ENCODE measurements around the gene DMRT1.
"Not testable (repeated sequence)": the region's sequence is repeated elsewhere in the genome, so short reads cannot be mapped to it uniquely, and the experiment has no call there.

Gene DMRT1

DNA sequence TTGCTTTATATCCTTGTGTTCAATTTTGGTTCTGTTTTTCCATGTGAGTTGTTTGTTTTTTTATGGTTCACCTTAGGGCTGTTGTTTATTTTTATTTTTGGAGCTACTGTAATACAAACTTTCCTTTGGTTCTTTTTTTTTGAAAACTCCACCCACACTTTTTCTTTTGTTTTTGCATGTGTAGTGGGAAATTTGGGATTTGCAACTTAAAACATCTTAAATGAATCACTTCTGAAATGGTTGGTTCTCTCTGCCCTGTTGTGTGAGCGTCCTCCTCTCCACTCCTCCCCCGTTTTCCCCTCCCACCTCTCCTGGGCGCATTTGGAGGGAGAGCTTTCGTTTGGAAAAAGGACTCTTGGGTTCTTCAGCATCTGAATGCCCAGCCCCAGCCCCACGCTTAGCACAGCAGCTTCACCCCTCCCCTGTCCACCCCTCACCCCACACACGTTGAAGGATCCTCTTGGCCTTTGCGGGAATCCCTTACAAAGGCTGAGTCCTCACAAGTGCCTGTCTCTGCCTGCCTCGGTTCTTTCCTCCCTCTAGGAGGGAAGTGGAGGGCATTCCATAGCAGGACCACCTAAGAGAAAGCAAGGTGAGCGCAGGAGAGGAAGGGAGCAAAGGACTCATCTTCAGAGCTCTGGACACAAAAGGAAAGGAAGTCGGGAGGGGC, 67.2 kb downstream of the DMRT1 start:
- DNase-seq (ENCODE audit: low spot score) = no peak
- TF ChIP-seq, protein P1, sequence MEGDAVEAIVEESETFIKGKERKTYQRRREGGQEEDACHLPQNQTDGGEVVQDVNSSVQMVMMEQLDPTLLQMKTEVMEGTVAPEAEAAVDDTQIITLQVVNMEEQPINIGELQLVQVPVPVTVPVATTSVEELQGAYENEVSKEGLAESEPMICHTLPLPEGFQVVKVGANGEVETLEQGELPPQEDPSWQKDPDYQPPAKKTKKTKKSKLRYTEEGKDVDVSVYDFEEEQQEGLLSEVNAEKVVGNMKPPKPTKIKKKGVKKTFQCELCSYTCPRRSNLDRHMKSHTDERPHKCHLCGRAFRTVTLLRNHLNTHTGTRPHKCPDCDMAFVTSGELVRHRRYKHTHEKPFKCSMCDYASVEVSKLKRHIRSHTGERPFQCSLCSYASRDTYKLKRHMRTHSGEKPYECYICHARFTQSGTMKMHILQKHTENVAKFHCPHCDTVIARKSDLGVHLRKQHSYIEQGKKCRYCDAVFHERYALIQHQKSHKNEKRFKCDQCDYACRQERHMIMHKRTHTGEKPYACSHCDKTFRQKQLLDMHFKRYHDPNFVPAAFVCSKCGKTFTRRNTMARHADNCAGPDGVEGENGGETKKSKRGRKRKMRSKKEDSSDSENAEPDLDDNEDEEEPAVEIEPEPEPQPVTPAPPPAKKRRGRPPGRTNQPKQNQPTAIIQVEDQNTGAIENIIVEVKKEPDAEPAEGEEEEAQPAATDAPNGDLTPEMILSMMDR (IDR thresholded peaks at IDR 0.05; ENCODE audit: extremely low read depth, missing control alignments) = no peak

DNA sequence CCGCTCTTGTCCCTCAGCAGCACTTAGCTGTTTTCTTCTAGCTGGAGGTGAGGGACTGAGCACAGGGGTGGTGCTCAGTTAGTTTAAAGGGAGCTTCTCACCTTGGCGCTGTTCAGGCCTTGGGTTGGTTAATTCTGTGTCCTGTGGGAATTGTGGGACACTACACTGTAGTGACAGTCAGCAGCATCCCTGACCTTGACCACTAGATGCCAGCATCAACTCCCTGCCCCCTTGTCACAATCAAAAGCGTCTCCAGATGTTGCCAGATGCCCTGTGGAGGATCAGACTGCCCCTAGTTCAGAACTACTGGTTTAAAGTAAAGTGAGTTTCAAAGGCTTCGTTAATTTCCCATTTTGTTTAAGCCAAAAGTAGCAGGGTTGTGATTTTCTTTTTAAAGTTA, 69.5 kb downstream of the DMRT1 start:
- no peak for DNase-seq (ENCODE audit: low spot score)
- TF ChIP-seq, protein P1 (IDR thresholded peaks at IDR 0.05; ENCODE audit: extremely low read depth, missing control alignments) = no peak

DNA sequence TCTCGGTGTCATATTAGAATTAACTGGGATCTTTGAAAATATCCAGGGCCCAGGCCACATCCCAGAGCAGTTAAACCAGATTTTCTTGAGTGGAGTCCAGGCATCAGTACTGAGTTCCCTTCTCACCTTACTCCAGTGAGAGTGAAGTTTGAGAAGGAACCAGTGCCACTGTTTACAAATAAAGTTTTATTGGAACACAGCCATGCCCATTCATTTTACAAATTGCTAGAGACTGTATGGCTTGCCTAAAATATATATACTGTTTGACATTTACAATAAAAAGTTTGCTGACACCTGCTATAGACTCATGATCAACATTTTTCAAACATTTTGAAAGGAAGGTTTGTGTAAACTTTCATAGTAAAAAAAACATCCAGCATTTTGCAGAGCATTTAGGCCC, 71.3 kb downstream of the DMRT1 start:
- TF ChIP-seq, protein P1 (IDR thresholded peaks at IDR 0.05; ENCODE audit: extremely low read depth, missing control alignments) = no peak
- no peak for DNase-seq (ENCODE audit: low spot score)

DNA sequence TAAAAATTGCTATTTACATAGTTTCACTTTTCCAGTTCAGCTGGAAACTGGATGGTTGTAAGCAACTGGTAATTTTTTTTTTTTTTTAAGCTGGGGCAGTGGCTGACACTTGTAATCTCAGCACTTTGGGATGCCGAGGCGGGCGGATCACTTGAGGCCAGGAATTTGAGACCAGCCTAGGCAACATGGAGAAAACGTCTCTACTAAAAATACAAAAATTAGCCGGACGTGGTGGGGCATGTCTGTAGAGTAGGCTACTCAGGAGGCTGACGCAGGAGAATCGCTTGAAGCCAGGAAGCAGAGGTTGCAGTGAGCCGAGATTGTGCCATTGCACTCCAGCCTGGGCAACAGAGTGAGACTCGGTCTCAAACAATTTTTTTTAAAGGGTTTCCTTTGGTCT, 72.0 kb downstream of the DMRT1 start:
- not testable (repeated sequence) for DNase-seq (ENCODE audit: low spot score)

DNA sequence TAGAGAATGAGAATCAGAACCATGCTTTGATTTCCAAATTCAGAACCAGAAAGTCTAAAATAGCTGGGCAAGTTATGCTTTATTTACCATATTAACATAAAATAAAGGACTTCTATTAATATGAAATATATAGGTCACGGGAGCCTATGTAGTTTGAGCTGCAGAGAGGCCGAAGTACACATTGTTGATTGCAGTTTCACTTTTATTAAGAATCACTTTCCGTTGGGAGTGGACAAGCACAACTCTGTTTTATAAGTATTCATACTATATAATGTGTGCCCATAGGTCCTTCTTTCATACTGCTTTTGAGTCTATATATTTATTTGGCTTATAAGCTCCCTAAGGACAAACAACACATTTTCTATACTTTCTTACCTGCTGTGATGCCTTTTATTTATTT, 76.2 kb downstream of the DMRT1 start:
- TF ChIP-seq, protein P1 (IDR thresholded peaks at IDR 0.05; ENCODE audit: extremely low read depth, missing control alignments) = no peak
- no peak for DNase-seq (ENCODE audit: low spot score)

DNA sequence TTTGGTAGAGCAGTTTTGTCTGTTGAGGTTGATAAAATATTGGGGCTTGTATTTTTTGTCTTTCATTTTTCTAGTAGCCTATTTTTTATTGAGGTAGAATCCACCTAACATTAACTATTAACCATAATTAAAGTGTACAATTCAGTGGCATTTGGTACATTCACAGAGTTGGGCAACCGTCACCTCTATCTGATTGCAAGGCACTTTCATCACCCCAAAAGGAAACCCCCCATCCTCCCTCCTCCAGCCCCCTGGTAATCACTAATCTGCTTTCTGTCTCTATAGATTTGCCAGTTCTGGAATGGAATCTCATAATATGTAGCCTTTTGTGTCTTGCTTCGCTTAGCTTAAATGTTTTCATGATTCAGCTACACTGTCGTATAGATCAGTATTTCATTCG, 79.4 kb downstream of the DMRT1 start:
- TF ChIP-seq, protein P1 (IDR thresholded peaks at IDR 0.05; ENCODE audit: extremely low read depth, missing control alignments) = no peak
- DNase-seq (ENCODE audit: low spot score) = no peak

DNA sequence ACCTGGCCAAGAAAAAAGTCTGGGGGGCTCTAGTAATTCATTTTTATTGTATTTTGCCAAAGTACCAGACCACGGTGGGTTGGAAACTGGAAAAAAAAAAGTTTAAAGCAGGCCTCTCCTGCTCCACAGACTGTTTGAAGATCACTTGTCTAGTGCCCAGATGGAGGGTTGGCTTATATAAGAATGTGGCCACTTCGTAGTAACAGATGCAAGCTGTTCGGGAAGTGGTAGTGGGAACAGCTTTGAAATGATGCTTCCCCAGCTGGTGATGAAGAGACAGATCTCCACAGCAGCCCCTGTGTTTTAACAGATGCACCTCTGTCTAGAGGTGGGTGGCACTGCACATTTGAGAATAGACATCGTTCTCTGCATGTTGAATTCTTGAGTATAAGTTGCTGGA, 80.7 kb downstream of the DMRT1 start:
- TF ChIP-seq, protein P1 (IDR thresholded peaks at IDR 0.05; ENCODE audit: extremely low read depth, missing control alignments) = no peak
- no peak for DNase-seq (ENCODE audit: low spot score)

DNA sequence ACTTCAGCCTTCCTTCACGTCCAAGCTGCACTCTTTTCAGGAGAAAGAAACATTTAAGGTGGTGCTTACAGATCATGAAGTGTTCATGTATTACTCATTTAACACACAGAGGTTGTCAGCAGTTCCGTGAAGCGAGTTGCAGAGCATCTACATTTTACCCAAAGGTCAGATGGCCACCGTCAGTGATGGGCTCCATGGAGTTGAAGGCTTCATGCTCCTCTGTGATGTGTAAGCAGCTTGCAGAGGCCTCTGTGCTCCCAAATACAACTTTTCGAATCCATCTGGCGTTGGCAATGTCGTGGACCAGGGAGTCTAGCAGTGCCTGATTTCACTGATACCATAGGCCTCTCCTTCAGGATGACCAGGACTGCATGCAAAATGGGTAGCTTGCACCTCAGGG, 81.2 kb downstream of the DMRT1 start:
- TF ChIP-seq, protein P1 (IDR thresholded peaks at IDR 0.05; ENCODE audit: extremely low read depth, missing control alignments) = no peak

More for the DNA sequence above, 81.2 kb downstream of the DMRT1 start:
- DNase-seq (ENCODE audit: low spot score) = no peak
